ENCODE measurements around the gene SSX2IP.

The SSX2IP gene

GRCh38 chr1:84682047-84682446, 8.2 kb downstream of the SSX2IP start:
- no peak overlapping the region for H2AFZ ChIP-seq (ENCODE audit: low read length)
- no peaks in the 10 kb centered on the region for H3K9me3 ChIP-seq (ENCODE audit: low read length)
- H3K4me2 ChIP-seq (ENCODE audit: low read length): no peak overlapping the region
- peaks cover 11% of the 10 kb centered on the region for H3K4me1 ChIP-seq (ENCODE audit: insufficient read depth, low read length, severe bottlenecking)
- no peaks in the 10 kb centered on the region for H3F3A ChIP-seq (ENCODE audit: insufficient read depth, low read length)
- no peak overlapping the region for H3K27ac ChIP-seq (ENCODE audit: low read depth, low read length, poor library complexity, severe bottlenecking)
- no peak overlapping the region for H3K4me3 ChIP-seq (ENCODE audit: low read depth, low read length, poor library complexity, severe bottlenecking)
- H3K79me2 ChIP-seq (ENCODE audit: insufficient read depth, low read length): peaks cover 98% of the 10 kb centered on the region
- H3K9me2 ChIP-seq (ENCODE audit: low read depth, low read length): no peaks in the 10 kb centered on the region
- no peak overlapping the region for H3K9ac ChIP-seq (ENCODE audit: low read length)
- no peak for TF ChIP-seq EZH2 (IDR thresholded peaks at IDR 0.05; ENCODE audit: borderline replicate concordance, low read length)
- TF ChIP-seq CTCF (IDR thresholded peaks at IDR 0.05; ENCODE audit: low read length): no peak
- no peaks in the 10 kb centered on the region for H4K20me1 ChIP-seq (ENCODE audit: insufficient read depth, low read length)
- no peaks in the 10 kb centered on the region for H3K27me3 ChIP-seq (ENCODE audit: insufficient read depth, low read length)
- peaks cover 32% of the 10 kb centered on the region for H3K36me3 ChIP-seq (ENCODE audit: insufficient read depth, low read length)

- H3K36me3 ChIP-seq (ENCODE audit: insufficient read depth, low read length): 0 out of 2 replicates have a peak, but pooled peaks cover 14% of the 10 kb centered on the region
- no peak overlapping the region for H2AFZ ChIP-seq (ENCODE audit: low read length)
- no peaks in the 10 kb centered on the region for H3K27me3 ChIP-seq (ENCODE audit: insufficient read depth, low read length)
- H3K4me2 ChIP-seq (ENCODE audit: low read length): no peak overlapping the region
- no peak overlapping the region for H3K9ac ChIP-seq (ENCODE audit: low read length)
- TF ChIP-seq CTCF (IDR thresholded peaks at IDR 0.05; ENCODE audit: low read length) (no peak), EZH2 (IDR thresholded peaks at IDR 0.05; ENCODE audit: borderline replicate concordance, low read length) (no peak)
- H3F3A ChIP-seq (ENCODE audit: insufficient read depth, low read length): no peaks in the 10 kb centered on the region
- no peaks in the 10 kb centered on the region for H3K9me3 ChIP-seq (ENCODE audit: low read length)
- no peaks in the 10 kb centered on the region for H4K20me1 ChIP-seq (ENCODE audit: insufficient read depth, low read length)
- no peaks in the 10 kb centered on the region for H3K9me2 ChIP-seq (ENCODE audit: low read depth, low read length)
- H3K27ac ChIP-seq (ENCODE audit: low read depth, low read length, poor library complexity, severe bottlenecking): no peak overlapping the region
- H3K4me3 ChIP-seq (ENCODE audit: low read depth, low read length, poor library complexity, severe bottlenecking): no peak overlapping the region
- H3K4me1 ChIP-seq (ENCODE audit: insufficient read depth, low read length, severe bottlenecking): no peaks in the 10 kb centered on the region
- peaks cover 83% of the 10 kb centered on the region for H3K79me2 ChIP-seq (ENCODE audit: insufficient read depth, low read length)
Observed at GRCh38 chr1:84677415-84678099, 12.7 kb downstream of the SSX2IP start.

- Histone ChIP-seq H3F3A (ENCODE audit: insufficient read depth, low read length) (no peaks in the 10 kb centered on the region), H3K4me3 (ENCODE audit: low read depth, low read length, poor library complexity, severe bottlenecking) (no peak overlapping the region), H3K9me3 (ENCODE audit: low read length) (no peaks in the 10 kb centered on the region), H3K4me1 (ENCODE audit: insufficient read depth, low read length, severe bottlenecking) (peaks cover 5% of the 10 kb centered on the region), H3K79me2 (ENCODE audit: insufficient read depth, low read length) (peaks cover 77% of the 10 kb centered on the region), H3K36me3 (ENCODE audit: insufficient read depth, low read length) (0 out of 2 replicates have a peak, but pooled peaks cover 14% of the 10 kb centered on the region), H3K27me3 (ENCODE audit: insufficient read depth, low read length) (no peaks in the 10 kb centered on the region), H4K20me1 (ENCODE audit: insufficient read depth, low read length) (no peaks in the 10 kb centered on the region), H2AFZ (ENCODE audit: low read length) (no peak overlapping the region), H3K9me2 (ENCODE audit: low read depth, low read length) (no peaks in the 10 kb centered on the region), H3K4me2 (ENCODE audit: low read length) (no peak overlapping the region), H3K9ac (ENCODE audit: low read length) (no peak overlapping the region), H3K27ac (ENCODE audit: low read depth, low read length, poor library complexity, severe bottlenecking) (no peak overlapping the region)
- TF ChIP-seq EZH2 (IDR thresholded peaks at IDR 0.05; ENCODE audit: borderline replicate concordance, low read length) (no peak), CTCF (IDR thresholded peaks at IDR 0.05; ENCODE audit: low read length) (no peak)
Observed at GRCh38 chr1:84675631-84676030, 14.6 kb downstream of the SSX2IP start.
